Measurements from ENCODE around the gene CFAP410. TPM values are rescaled to one million over a fixed set of nuclear protein-coding genes. Genes with fewer than 3 reads are reported as not detected.

Gene CFAP410
- total and polyA plus RNA-seq, 2 of the 8 experiments (the other 6 are each of a cell fraction or from before 2014, with no cell fraction given), result 10.6 to 12.0 TPM

DNA sequence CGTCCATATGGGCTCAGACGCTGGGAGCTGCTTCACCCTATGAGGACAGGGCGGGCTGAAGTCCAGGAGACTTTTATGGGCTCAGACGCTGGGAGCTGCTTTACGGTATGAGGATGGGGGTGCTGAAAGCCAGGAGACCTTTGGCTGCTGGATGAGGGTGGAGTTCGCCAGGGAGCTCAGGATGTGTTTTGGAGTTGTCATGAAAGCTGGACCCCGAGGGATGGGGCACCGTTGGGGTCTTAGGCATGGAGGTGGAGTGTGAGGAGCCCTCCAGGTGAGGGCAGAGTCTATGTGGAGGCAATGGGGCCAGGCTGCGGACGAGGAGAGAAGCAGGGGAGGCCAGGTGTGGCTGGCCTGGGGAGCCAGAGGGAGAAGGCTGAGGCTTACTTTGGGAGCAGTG lies 41.7 kb upstream of the CFAP410 start (continued):
- TF ChIP-seq SIN3A (conservative IDR thresholded peaks at IDR 0.05 in 1 of 2, IDR thresholded peaks at IDR 0.05 in 1 of 2; ENCODE audit: low read depth in 1 of 2, low read length in 2 of 2) (no peak), FOSL1 (IDR thresholded peaks at IDR 0.05; ENCODE audit: insufficient read depth, low read depth, low read length) (no peak), SUZ12 (IDR thresholded peaks at IDR 0.05; ENCODE audit: low read length) (no peak), RXRA (IDR thresholded peaks at IDR 0.05; ENCODE audit: insufficient read depth, low read depth, low read length) (no peak), RFX5 (IDR thresholded peaks at IDR 0.05; ENCODE audit: borderline replicate concordance, low read depth, low read length) (no peak), CREB1 (IDR thresholded peaks at IDR 0.05) (no peak)

Data from H1 (cell line).